HepG2 (cell line): ENCODE data around the gene MAP1LC3B. TPM values are rescaled to one million over a fixed set of nuclear protein-coding genes. Genes with fewer than 3 reads are reported as not detected.
A peak's percentile ranks its signal among the peaks of the same experiment; 100 is the strongest.

Experiments
- GABPB1 ChIP-seq: IDR thresholded peaks from 2 replicates; pipeline ENCODE4 v1.6.1; 2016; ENCODE audit warnings: mild to moderate bottlenecking, missing genetic modification reagents, moderate library complexity, missing compliant biosample characterization
- JARID2 ChIP-seq: sonication (generic); formaldehyde crosslinking; IDR thresholded peaks from 2 replicates; pipeline ENCODE4 v1.8.1; 2023; ENCODE audit warnings: missing genetic modification reagents, inconsistent platforms; ENCODE audit not compliant: insufficient replicate concordance
- KLF13 ChIP-seq: sonication (generic); formaldehyde crosslinking; IDR thresholded peaks from 2 replicates; pipeline ENCODE4 v1.4.0; 2020; ENCODE audit warnings: mild to moderate bottlenecking, missing genetic modification reagents
- MLXIP ChIP-seq: sonication (generic); formaldehyde crosslinking; IDR thresholded peaks from 2 replicates; pipeline ENCODE4 v1.9.0; 2021; ENCODE audit warnings: missing genetic modification reagents, borderline replicate concordance
- NFAT5 ChIP-seq: sonication (generic); formaldehyde crosslinking; IDR thresholded peaks from 2 replicates; pipeline ENCODE4 v1.4.0; 2020; ENCODE audit warnings: missing genetic modification reagents
- NR0B2 ChIP-seq: sonication (generic); formaldehyde crosslinking; IDR thresholded peaks from 2 replicates; pipeline ENCODE4 v1.4.0; 2020; ENCODE audit warnings: mild to moderate bottlenecking, missing genetic modification reagents
- PHF20 ChIP-seq: sonication (generic); formaldehyde crosslinking; IDR thresholded peaks from 2 replicates; pipeline ENCODE4 v1.5.0; 2020; ENCODE audit warnings: mild to moderate bottlenecking, missing genetic modification reagents
- PLRG1 ChIP-seq: fragments of 450-650 bp; conservative IDR thresholded peaks from 2 replicates; pipeline ENCODE4 v1.6.1; 2016
- SP4 ChIP-seq: sonication (generic); formaldehyde crosslinking; IDR thresholded peaks from 2 replicates; pipeline ENCODE4 v1.8.1; 2023; ENCODE audit warnings: mild to moderate bottlenecking, missing genetic modification reagents
- TEAD3 ChIP-seq: optimal IDR thresholded peaks from 2 replicates; pipeline ENCODE3; 2016; ENCODE audit warnings: borderline replicate concordance
- ZBTB7A ChIP-seq: sonication (generic); formaldehyde crosslinking; IDR thresholded peaks from 2 replicates; pipeline ENCODE4 v1.8.0; 2022; ENCODE audit warnings: mild to moderate bottlenecking, missing genetic modification reagents
- ZNF121 ChIP-seq: sonication (generic); formaldehyde crosslinking; IDR thresholded peaks from 2 replicates; pipeline ENCODE4 v1.5.0; 2020; ENCODE audit warnings: mild to moderate bottlenecking, missing genetic modification reagents
- ZNF180 ChIP-seq: sonication (generic); formaldehyde crosslinking; IDR thresholded peaks from 2 replicates; pipeline ENCODE4 v1.4.0; 2020; ENCODE audit warnings: low read depth, missing genetic modification reagents, borderline replicate concordance
- ZNF234 ChIP-seq: sonication (generic); formaldehyde crosslinking; conservative IDR thresholded peaks from 2 replicates; pipeline ENCODE4 v1.5.1; 2020; ENCODE audit warnings: mild to moderate bottlenecking, missing genetic modification reagents
- ZNF331 ChIP-seq: sonication (generic); formaldehyde crosslinking; IDR thresholded peaks from 2 replicates; pipeline ENCODE4 v1.4.0; 2020; ENCODE audit warnings: missing genetic modification reagents
- ZNF34 ChIP-seq: sonication (generic); formaldehyde crosslinking; IDR thresholded peaks from 2 replicates; pipeline ENCODE4 v1.4.0; 2020; ENCODE audit warnings: mild to moderate bottlenecking, missing genetic modification reagents, borderline replicate concordance
- ZNF674 ChIP-seq: sonication (generic); formaldehyde crosslinking; IDR thresholded peaks from 2 replicates; pipeline ENCODE4 v1.5.0; 2020; ENCODE audit warnings: low read depth, mild to moderate bottlenecking, missing genetic modification reagents
- ZNF879 ChIP-seq: sonication (generic); formaldehyde crosslinking; IDR thresholded peaks from 2 replicates; pipeline ENCODE4 v1.8.1; 2023; ENCODE audit warnings: missing genetic modification reagents
- ZSCAN22 ChIP-seq: sonication (generic); formaldehyde crosslinking; IDR thresholded peaks from 2 replicates; pipeline ENCODE4 v1.4.0; 2020; ENCODE audit warnings: mild to moderate bottlenecking, missing genetic modification reagents
- ZSCAN29 ChIP-seq: sonication (generic); formaldehyde crosslinking; conservative IDR thresholded peaks from 2 replicates; pipeline ENCODE4 v1.4.0; 2020; ENCODE audit warnings: mild to moderate bottlenecking, missing genetic modification reagents
- polyA plus RNA-seq, 8 experiments: library from polyadenylated mRNA; depleted of rRNA in 3 of 8; stranded (reverse) in 7 of 8; unstranded in 1 of 8; fragments of >200 nt; fragmentation: Illumina TruSeq in 4 of 8; extraction: Trizol in 4 of 8; gene quantifications; 2 replicates each; pipeline versions ENCODE4 v1.2.1 to v1.2.3, GENCODE V29; 2011 to 2016; ENCODE audit warnings: low read depth in 4 of 8, missing spikeins in 1 of 8, mixed read lengths in 1 of 8; ENCODE audit not compliant: insufficient read depth in 1 of 8
- total RNA-seq, 5 experiments: library from RNA; depleted of rRNA; stranded (reverse); fragments of >200 nt; fragmentation: Illumina TruSeq; extraction: Trizol; gene quantifications; 2 replicates each; pipeline ENCODE4 v1.2.3, GENCODE V29; 2016; ENCODE audit warnings: low read depth in 1 of 5
- TF ChIP-seq, protein P1 (sequence below): sonication (generic); formaldehyde crosslinking; IDR thresholded peaks from 2 replicates; pipeline ENCODE4 v1.4.0; 2020; ENCODE audit warnings: low read depth, mild to moderate bottlenecking, missing genetic modification reagents

Gene MAP1LC3B
- total and polyA plus RNA-seq, 2 of the 13 experiments (the other 11 are each of a cell fraction or from before 2014, with no cell fraction given) = 15.7 to 37.4 TPM

DNA sequence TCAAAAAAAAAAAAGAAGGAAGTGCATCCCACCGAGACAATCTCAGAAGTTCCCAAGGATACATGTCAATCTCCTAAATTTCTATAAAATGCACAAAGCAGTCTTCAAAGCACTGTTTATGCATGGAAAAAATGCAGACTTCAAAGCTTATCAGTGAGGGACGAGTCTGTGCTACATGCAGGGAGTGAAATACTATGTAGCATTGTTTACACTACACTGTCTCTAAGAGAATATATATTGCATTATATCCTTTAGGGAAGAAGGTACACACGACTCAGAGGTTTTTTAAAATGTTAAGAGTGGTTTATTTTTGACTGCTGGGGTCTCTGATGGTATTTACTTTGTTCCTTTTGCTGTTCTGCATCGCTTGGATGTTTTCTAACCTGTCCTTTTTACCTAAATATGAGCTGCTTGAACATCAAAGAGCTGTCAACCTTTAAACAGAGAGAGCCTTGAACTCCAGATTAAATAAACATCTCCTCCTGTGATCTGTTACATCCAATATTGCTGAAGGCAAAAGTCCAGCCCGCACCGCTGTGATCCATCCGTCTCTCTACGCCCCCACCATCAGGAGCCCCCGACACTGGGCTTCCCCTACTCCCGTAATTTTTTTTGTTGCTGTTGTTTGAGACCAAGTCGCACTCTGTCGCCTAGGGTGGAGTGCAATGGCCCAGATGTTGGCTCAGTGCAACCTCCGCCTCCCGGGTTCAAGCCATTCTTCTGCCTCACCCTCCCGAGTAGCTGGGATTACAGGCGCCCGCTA is 9.9 kb upstream of the MAP1LC3B start (continued):
- peak; percentile 47; the same call in 1 of the 2 replicates for TF ChIP-seq MLXIP (CRISPR knock-in tag)
- TF ChIP-seq SP4 (CRISPR knock-in tag) = no peak
- peak; percentile 58; the same call in 1 of the 2 replicates for TF ChIP-seq ZNF121 (CRISPR knock-in tag)
- TF ChIP-seq TEAD3 = peak; percentile 90
- no peak; the same call in 1 of the 2 replicates for TF ChIP-seq NR0B2
- TF ChIP-seq PHF20 (CRISPR knock-in tag) = no peak
- TF ChIP-seq KLF13 (CRISPR knock-in tag) = no peak
- TF ChIP-seq ZNF331 (CRISPR knock-in tag) = no peak
- no peak for TF ChIP-seq ZNF879 (CRISPR knock-in tag)
- TF ChIP-seq GABPB1 (CRISPR knock-in tag) = peak; percentile 54
- peak; percentile 54; the same call in 1 of the 2 replicates for TF ChIP-seq ZSCAN22
- no peak for TF ChIP-seq ZNF234 (CRISPR knock-in tag)
- no peak for TF ChIP-seq JARID2
- TF ChIP-seq ZNF34 (CRISPR knock-in tag) = peak; percentile 94; the same call in 1 of the 2 replicates
- TF ChIP-seq ZNF180 (CRISPR knock-in tag) = no peak
- TF ChIP-seq ZSCAN29 = peak; percentile 83; the same call in 1 of the 2 replicates
- TF ChIP-seq NFAT5 (CRISPR knock-in tag) = 0 out of 2 replicates have a peak, but pooled peaks have one; percentile 22
- peak; percentile 54; the same call in 1 of the 2 replicates for TF ChIP-seq ZBTB7A (CRISPR knock-in tag)
- TF ChIP-seq PLRG1 = no peak
- TF ChIP-seq, protein P1, sequence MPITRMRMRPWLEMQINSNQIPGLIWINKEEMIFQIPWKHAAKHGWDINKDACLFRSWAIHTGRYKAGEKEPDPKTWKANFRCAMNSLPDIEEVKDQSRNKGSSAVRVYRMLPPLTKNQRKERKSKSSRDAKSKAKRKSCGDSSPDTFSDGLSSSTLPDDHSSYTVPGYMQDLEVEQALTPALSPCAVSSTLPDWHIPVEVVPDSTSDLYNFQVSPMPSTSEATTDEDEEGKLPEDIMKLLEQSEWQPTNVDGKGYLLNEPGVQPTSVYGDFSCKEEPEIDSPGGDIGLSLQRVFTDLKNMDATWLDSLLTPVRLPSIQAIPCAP (CRISPR knock-in tag) = no peak; the same call in 1 of the 2 replicates
- no peak for TF ChIP-seq ZNF674 (CRISPR knock-in tag)
